IPS-NIHi7 (cell line): ENCODE measurements around the gene ARHGAP19.

Experiments
- DNase-seq: peaks from one replicate; pipeline ENCODE4 v3.0.0; 2012; ENCODE audit warnings: mixed read lengths; ENCODE audit errors: extremely low spot score

Gene ARHGAP19

GRCh38 chr10:97195706-97196222 is 96.7 kb downstream of the ARHGAP19 start:
- no peak for DNase-seq

DNA sequence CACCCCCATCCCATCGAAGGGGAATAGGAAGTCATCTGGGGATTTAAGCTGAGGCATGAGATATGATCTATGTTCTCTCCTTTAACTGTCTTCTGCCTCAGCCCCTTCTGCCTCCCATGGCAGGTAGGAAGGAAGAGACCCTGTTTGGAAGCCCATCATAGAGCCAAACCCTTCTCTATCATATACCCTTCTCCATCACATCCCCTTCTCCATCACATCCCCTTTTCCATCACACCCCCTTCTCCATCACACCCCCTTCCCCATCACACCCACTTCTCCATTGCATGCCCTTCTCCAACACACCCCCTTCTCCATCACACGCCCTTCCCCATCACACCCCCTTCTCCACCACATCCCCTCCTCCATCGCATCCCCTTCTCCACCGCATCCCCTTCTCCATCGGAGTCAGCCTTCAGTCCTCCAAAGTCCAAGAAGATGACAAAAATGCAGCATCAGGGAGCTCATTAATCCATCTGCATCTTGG is 99.4 kb downstream of the ARHGAP19 start:
- DNase-seq: no peak

GRCh38 chr10:97190450-97190849 is 102.0 kb downstream of the ARHGAP19 start:
- no peak for DNase-seq

DNA sequence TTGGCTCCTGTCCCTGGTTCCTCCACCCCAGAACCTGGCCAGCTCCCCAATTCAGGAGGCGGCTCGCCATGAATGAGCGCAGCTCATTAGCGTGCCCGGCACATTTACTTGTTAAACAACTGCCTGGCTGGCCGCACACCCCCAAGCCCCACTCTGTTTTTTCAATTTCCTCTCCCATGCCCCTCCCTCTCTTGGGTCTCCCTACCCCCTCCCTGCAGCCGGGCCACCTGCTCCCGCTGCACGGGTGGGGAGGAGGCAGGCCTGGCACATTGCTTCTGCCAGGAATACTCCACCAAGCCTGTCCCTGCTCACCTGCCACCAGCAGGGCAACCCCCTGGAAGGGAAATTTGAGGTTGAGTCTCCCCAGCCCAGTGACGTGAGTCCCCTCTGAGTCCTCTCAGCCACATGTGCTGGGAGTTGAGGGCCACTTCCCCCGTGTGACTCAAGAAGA is 104.2 kb downstream of the ARHGAP19 start:
- DNase-seq: no peak

DNA sequence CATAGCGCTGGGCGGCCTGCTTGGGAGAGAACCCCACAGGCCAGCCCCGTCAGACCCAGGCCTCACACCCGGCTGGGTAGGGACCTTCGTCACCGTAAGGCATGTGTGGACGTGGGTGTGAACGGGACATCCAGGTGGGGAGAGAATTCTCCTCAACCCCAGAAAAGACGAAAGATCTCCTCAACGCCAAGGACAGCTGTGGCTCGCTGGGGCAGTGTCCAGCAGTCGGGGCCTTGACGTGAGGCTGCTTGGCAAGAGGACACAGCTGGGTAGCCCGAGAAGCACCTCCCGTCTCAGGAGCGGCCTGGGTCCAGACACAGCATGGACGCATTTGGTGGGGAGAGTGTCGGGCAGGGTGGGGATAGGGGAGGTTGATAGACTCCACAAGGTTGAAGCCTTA is 105.5 kb downstream of the ARHGAP19 start:
- no peak for DNase-seq

- peak; percentile 59 for DNase-seq
Observed at GRCh38 chr10:97185326-97186058, 106.9 kb downstream of the ARHGAP19 start, which contains the start of gene SLIT1. SLIT1 (minus strand) TSS chr10:97185959; CDS start chr10:97185674, 285 bp downstream.

DNA sequence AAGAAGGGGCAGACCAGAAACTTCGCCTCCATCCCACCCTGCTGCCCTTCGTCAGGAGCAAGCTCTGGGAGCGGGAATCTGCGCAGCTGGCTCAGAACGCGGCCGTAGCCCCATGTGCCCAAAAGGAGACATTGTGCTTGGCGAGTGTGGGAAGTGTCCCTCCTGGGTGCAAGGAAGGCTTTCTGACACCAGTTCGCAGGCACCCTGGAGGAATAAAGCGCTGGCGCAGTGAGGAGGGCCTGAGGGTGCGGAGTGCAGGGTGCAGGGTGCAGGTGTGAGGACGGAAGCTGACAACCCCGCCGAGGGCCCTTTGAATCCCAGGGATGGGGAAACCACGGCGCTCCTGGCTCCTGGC is 107.5 kb downstream of the ARHGAP19 start:
- no peak for DNase-seq

DNA sequence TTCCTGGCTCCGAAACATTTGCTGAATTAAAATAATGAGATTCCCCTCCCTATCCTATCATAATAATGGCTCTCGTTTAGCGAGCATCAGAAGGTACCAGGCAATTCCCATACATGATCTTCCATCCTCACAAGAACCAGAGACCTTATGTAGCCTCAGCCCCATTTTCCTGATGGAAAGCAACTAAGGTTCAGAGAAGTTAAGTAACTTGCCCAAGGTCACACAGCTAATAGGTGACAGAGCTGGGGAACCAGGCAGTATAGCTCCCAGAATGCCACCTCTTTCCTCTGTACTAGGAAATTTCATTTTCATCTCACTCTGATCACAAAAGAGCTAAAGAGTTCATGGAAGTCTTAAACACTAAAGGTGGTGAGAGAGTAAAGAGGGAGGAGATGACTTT is 109.1 kb downstream of the ARHGAP19 start:
- DNase-seq: no peak

DNA sequence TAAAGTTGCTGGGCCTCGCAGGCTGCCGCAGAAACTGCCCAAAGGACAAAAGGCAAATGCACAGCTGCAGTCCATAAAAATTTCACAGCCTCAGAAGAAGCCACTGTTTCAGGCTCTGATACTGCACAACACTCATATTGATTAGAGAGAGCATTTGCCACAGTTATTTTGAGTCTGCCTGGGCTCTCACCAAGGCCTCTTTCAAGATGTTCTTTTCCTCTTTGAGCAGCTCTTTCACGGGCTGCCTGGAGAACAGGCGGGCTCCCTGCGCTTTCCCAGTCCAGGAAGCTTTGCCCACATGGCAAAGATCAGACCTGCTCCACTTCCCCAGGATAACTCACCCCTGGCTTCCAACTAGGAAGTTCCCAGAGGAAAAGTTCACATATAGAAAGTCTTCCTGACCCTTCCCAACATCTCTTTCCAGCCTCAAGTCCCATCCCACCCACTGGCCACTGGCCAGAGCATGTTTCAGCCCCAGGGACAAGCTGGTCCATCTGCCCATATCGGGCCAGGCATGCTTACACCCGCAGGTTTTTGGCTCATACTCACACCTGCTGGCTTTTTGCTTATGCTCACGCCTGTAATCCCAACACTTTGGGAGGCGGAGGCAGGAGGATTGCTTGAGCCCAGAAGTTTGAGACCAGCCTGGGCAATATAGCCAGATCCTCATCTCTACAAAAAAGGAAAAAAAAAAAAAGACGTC is 110.0 kb downstream of the ARHGAP19 start:
- no peak for DNase-seq

DNA sequence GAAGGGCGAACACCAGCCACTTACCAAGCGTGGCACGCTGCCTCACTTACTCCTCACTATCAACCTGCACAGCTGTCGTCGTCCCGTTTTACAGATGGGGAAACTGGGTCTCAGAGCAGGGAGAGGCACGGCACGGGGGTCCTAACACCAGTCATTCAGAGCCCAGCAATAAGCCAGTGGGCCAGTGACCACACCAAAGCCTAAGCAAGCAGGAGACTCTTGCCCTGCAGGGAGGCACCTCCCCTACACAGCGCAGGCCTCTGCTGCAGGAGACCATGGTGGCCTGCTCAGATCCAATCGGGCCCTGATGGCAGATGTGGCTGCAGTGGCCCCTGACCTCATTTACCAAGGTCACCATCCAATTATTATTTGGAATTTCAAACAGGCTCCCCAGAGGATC is 111.5 kb downstream of the ARHGAP19 start:
- DNase-seq: no peak

GRCh38 chr10:97180363-97180755 is 112.1 kb downstream of the ARHGAP19 start:
- no peak for DNase-seq

- DNase-seq: peak; percentile 93
Observed at GRCh38 chr10:97179731-97180362, 112.6 kb downstream of the ARHGAP19 start.

GRCh38 chr10:97179311-97179710 is 113.1 kb downstream of the ARHGAP19 start:
- no peak for DNase-seq

DNA sequence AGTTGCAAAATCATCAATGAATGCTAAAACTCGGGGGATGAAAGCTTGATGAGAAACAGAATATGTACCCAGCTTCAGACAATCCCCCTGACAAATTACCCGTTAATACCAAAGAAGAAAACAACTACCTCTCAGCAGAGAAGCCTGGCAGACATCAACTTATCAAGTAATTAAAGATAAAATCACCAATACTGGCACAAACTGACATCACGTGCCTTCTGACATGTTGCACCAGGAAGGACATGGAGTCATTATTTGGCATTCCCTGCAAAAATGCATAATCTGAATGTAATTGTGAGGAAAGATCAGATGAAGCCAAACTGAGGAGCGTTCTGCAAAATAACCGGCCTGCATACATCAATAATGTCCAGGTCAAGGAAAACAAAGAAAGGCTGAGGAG is 114.4 kb downstream of the ARHGAP19 start:
- DNase-seq: no peak

DNA sequence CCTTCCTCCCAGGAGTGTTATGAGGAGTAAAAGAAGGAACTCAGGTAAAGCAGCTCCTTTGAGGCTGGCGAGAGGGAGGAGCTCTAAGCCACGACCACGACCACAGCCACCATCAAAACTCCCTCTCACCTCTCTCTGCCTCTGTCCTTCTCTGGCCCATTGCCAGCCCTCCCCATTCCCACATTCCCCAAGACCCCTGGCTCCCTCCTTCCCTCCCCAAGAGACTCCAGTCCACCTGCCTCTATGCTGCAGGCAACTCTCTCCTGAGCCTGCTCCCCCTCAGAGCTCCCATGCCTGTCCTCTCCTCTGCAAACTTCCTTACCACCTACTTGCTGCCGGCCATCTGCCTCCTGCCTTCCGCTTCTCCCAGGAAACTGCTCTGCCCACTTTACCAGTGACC is 116.2 kb downstream of the ARHGAP19 start:
- DNase-seq: no peak

DNA sequence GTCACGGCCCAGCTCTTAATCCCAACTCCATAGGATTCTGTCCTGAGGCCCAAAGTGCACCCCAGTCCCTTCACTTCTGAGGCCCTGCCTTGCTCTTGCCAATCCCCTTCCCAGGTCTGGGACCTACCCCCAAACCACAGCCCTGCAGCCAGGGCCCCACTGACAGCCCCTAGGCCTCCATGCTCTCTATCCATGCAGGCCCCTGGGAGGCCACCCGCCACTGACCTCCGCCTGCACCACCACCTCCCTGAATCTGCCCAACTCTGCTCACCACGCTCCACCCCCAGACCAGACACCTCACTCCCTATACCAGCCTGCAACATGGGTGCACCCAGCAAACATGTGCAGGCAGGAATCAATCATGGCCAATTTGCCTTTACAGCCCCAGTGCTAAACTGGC is 116.9 kb downstream of the ARHGAP19 start:
- no peak for DNase-seq

DNA sequence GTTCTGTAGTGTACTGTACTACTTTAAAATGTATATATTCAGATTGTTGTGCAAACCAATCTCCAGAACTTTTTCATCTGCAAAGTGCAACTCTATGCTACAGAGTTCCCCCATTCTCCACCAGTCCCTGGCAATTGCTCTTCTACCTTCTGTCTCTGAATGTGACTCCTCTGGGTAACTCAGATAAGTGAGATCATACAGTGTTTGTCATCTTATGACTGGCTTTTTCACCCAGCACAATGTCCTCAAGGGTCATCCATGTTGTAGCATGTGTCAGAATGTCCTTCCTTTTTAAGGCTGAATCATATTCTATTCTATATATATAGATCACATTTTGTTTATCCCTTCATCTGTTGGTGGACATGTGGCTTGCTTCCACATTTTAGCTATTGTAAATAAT is 117.5 kb downstream of the ARHGAP19 start:
- DNase-seq: no peak

- no peak for DNase-seq
Observed at GRCh38 chr10:97174276-97174775, 118.1 kb downstream of the ARHGAP19 start.

DNA sequence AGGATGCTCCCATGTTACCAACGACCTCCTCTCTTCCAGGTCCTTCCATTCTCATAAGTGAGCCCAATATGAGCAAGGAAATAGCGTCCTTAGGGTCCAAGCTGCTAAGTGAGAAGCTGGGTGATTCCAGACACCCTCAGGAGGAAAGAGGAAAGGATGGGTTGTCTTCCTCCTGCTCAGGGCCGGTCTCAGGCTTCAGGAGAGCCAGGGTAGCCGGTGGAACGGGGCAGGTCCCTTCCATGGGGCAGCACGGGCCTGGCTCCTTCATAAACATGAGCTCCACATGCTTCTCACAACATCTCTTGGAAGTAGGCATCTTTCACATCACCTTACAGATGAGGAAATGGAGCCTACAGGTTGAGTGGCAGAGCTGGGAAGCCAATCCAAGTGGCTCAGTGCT is 119.4 kb downstream of the ARHGAP19 start:
- no peak for DNase-seq
